HG03442 (cell line): ENCODE results near the gene INPP4B.
"Not testable (repeated sequence)": the region's sequence is repeated elsewhere in the genome, so short reads cannot be mapped to it uniquely, and the experiment has no call there.

Experiments used
- ATAC-seq: cut with Tn5 transposase; IDR thresholded peaks from one replicate; pipeline ENCODE4 v1.9.1; 2021; ENCODE audit warnings: mild to moderate bottlenecking, moderate library complexity; ENCODE audit not compliant: unreplicated experiment

The INPP4B gene

GRCh38 chr4:142423861-142424260 is 422.2 kb downstream of the INPP4B start:
- no peak for ATAC-seq

- no peak for ATAC-seq
Measured at GRCh38 chr4:142420311-142421095, 425.6 kb downstream of the INPP4B start.

GRCh38 chr4:142419712-142420111 is 426.4 kb downstream of the INPP4B start:
- no peak for ATAC-seq

GRCh38 chr4:142418697-142419096 is 427.4 kb downstream of the INPP4B start:
- ATAC-seq = no peak

GRCh38 chr4:142416711-142417275 is 429.3 kb downstream of the INPP4B start:
- ATAC-seq = peak; percentile 36

GRCh38 chr4:142416121-142416520 is 430.0 kb downstream of the INPP4B start:
- no peak for ATAC-seq

GRCh38 chr4:142414366-142414990 is 431.6 kb downstream of the INPP4B start:
- no peak for ATAC-seq

GRCh38 chr4:142413485-142413884 is 432.6 kb downstream of the INPP4B start:
- ATAC-seq = no peak

GRCh38 chr4:142411993-142412392 is 434.1 kb downstream of the INPP4B start:
- ATAC-seq = no peak

GRCh38 chr4:142408003-142408441 is 438.1 kb downstream of the INPP4B start:
- no peak for ATAC-seq

- ATAC-seq = no peak
Measured at GRCh38 chr4:142407596-142407995, 438.5 kb downstream of the INPP4B start.

- no peak for ATAC-seq
Measured at GRCh38 chr4:142406917-142407501, 439.1 kb downstream of the INPP4B start.

GRCh38 chr4:142406499-142406835 is 439.6 kb downstream of the INPP4B start:
- ATAC-seq = no peak

- peak; percentile 18 for ATAC-seq
Measured at GRCh38 chr4:142405695-142406498, 440.2 kb downstream of the INPP4B start.

GRCh38 chr4:142405021-142405694 is 440.9 kb downstream of the INPP4B start:
- peak; percentile 48 for ATAC-seq

GRCh38 chr4:142404191-142404611 is 441.9 kb downstream of the INPP4B start:
- no peak for ATAC-seq

GRCh38 chr4:142402900-142403299 is 443.2 kb downstream of the INPP4B start:
- ATAC-seq = no peak

- ATAC-seq = no peak
Measured at GRCh38 chr4:142402156-142402555, 443.9 kb downstream of the INPP4B start.

GRCh38 chr4:142397364-142397991 is 448.6 kb downstream of the INPP4B start:
- ATAC-seq = not testable (repeated sequence)

GRCh38 chr4:142396279-142396678 is 449.8 kb downstream of the INPP4B start:
- no peak for ATAC-seq
